ENCODE results near the gene CUX1. TPM values are rescaled to one million over a fixed set of nuclear protein-coding genes. Genes with fewer than 3 reads are reported as not detected.

Gene CUX1
- total and polyA plus RNA-seq, 4 donors, result 40.5 to 138 (median 69.1) TPM

DNA sequence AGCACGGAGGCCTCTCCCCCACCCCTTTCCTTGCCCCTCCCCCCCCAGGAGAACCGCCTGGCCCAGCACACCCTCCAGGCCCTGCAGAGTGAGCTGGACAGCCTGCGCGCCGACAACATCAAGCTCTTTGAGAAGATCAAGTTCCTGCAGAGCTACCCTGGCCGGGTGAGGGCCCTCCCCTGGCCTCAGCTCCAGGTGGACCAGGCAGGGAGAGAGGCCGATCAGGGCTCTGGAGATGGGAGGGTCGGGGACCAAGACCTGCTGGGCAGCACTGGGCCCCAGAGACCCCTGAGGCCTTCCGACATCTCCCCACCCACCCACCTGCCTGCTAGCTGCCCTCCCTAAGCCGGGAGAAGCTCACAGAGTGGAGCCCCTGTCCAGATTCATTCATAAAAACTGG, 460.5 kb downstream of the CUX1 start:
- Histone ChIP-seq H3K27ac (ENCODE audit: low read depth in 1 of 2, low read length in 1 of 2) (no peak overlapping the region), H3K9me3 (ENCODE audit: control insufficient read depth in 4 of 4, insufficient read depth in 3 of 4, low read length in 3 of 4) (no peaks in the 10 kb centered on the region), H3K36me3 (ENCODE audit: control insufficient read depth in 4 of 4, insufficient read depth in 4 of 4, low read length in 4 of 4) (peaks cover 0 to 4% (median 0%) of the 10 kb centered on the region in 4 donors), H3K9ac (ENCODE audit: insufficient read depth in 1 of 2, low read length in 2 of 2) (no peak overlapping the region), H3K4me3 (no peak overlapping the region), H3K27me3 (ENCODE audit: control insufficient read depth in 3 of 3, insufficient read depth in 3 of 3, low read length in 2 of 3) (no peaks in the 10 kb centered on the region), H3K4me1 (ENCODE audit: control insufficient read depth in 5 of 5, insufficient read depth in 5 of 5, low read length in 5 of 5) (peaks cover 0 to 7% (median 0%) of the 10 kb centered on the region in 5 donors)
- ATAC-seq (ENCODE audit: insufficient read depth, low FRiP score) (no peak), DNase-seq (no peak)
- WGBS, 2 donors, result 88 to 92% methylated on average over 9 to 10 of the region's 10 CpGs
- TF ChIP-seq, protein P1, sequence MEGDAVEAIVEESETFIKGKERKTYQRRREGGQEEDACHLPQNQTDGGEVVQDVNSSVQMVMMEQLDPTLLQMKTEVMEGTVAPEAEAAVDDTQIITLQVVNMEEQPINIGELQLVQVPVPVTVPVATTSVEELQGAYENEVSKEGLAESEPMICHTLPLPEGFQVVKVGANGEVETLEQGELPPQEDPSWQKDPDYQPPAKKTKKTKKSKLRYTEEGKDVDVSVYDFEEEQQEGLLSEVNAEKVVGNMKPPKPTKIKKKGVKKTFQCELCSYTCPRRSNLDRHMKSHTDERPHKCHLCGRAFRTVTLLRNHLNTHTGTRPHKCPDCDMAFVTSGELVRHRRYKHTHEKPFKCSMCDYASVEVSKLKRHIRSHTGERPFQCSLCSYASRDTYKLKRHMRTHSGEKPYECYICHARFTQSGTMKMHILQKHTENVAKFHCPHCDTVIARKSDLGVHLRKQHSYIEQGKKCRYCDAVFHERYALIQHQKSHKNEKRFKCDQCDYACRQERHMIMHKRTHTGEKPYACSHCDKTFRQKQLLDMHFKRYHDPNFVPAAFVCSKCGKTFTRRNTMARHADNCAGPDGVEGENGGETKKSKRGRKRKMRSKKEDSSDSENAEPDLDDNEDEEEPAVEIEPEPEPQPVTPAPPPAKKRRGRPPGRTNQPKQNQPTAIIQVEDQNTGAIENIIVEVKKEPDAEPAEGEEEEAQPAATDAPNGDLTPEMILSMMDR (IDR thresholded peaks at IDR 0.05; ENCODE audit: control extremely low read depth, extremely low read depth), result no peak

DNA sequence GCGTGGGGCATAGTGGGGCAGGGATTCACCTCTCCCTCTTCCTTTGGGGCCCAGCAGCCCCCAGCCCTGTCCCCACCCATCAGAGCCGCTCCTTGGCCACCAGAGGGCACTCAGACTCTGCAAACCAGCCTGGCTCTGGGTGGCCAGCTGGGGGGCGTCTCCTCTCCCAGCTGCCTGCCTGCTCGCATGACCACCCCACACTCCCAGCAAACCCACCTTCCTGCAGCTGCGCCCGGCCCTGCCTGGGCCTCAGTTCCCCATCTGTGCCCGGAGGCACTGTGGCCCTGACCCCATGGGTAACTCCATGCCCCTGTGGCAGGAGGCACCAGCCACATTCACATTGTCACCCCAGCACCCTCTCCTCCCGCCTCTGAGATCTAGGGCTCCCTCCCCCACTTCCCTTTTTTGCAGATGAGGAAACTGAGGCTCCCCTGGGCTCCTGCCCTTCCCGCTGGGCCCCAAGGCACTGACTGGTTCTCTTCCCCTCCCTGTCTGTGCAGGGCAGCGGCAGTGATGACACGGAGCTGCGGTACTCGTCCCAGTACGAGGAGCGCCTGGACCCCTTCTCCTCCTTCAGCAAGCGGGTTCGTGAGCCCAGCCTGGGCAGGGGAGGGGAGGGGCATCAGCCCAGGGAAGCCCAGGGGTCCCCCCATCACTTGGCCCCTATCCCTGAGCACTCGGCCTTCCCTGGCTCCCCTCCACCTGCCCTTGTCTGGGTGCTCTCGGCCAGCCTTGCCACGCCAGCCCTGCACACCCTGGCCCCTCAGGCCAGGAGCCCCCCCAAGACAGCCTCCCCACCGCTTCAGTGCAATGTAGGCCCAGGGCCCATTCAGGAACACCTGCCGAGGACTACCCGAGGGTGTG, 462.3 kb downstream of the CUX1 start:
- ATAC-seq (ENCODE audit: insufficient read depth, low FRiP score), result peak; percentile 74
- Histone ChIP-seq H3K36me3 (ENCODE audit: control insufficient read depth in 4 of 4, insufficient read depth in 4 of 4, low read length in 4 of 4) (no peaks in the 10 kb centered on the region), H3K4me1 (ENCODE audit: control insufficient read depth in 5 of 5, insufficient read depth in 5 of 5, low read length in 5 of 5) (peaks cover 0 to 10% (median 0%) of the 10 kb centered on the region in 5 donors), H3K4me3 (no peak overlapping the region), H3K9me3 (ENCODE audit: control insufficient read depth in 4 of 4, insufficient read depth in 3 of 4, low read length in 3 of 4) (no peaks in the 10 kb centered on the region), H3K9ac (ENCODE audit: insufficient read depth in 1 of 2, low read length in 2 of 2) (no peak overlapping the region), H3K27ac (ENCODE audit: low read depth in 1 of 2, low read length in 1 of 2) (no peak overlapping the region), H3K27me3 (ENCODE audit: control insufficient read depth in 3 of 3, insufficient read depth in 3 of 3, low read length in 2 of 3) (no peaks in the 10 kb centered on the region)
- peak; percentile 80 to 85 (median 83) for DNase-seq
- WGBS, 2 donors, result 52 to 57% methylated on average over 20 to 23 of the region's 23 CpGs
- TF ChIP-seq, protein P1 (IDR thresholded peaks at IDR 0.05; ENCODE audit: control extremely low read depth, extremely low read depth), result peak; percentile 69

DNA sequence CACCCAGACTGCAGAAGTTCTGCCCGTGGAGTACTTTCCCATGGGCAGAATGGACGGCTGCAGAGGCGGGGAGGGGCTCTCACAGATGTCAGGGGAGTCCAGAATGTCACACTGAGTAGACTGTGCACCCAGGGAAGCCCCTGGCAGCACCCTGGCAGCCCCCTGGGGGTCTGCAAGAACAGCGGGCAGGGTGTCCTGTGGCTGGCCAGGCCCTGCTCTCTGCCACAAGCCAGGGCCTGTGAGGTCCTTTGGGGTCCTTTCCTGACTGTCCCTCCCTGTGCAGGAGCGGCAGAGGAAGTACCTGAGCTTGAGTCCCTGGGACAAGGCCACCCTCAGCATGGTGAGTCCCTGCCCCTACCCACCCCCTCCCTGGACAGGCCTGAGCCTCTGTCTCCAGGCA, 463.1 kb downstream of the CUX1 start:
- no peak for DNase-seq
- 86 to 95% methylated on average over 5 of the region's 5 CpGs for WGBS, 2 donors
- Histone ChIP-seq H3K9ac (ENCODE audit: insufficient read depth in 1 of 2, low read length in 2 of 2) (no peak overlapping the region), H3K4me3 (no peak overlapping the region), H3K36me3 (ENCODE audit: control insufficient read depth in 4 of 4, insufficient read depth in 4 of 4, low read length in 4 of 4) (no peaks in the 10 kb centered on the region), H3K9me3 (ENCODE audit: control insufficient read depth in 4 of 4, insufficient read depth in 3 of 4, low read length in 3 of 4) (no peaks in the 10 kb centered on the region), H3K4me1 (ENCODE audit: control insufficient read depth in 5 of 5, insufficient read depth in 5 of 5, low read length in 5 of 5) (peaks cover 0 to 17% (median 3%) of the 10 kb centered on the region in 5 donors), H3K27me3 (ENCODE audit: control insufficient read depth in 3 of 3, insufficient read depth in 3 of 3, low read length in 2 of 3) (no peaks in the 10 kb centered on the region), H3K27ac (ENCODE audit: low read depth in 1 of 2, low read length in 1 of 2) (no peak overlapping the region)
- TF ChIP-seq, protein P1 (IDR thresholded peaks at IDR 0.05; ENCODE audit: control extremely low read depth, extremely low read depth), result no peak
- ATAC-seq (ENCODE audit: insufficient read depth, low FRiP score), result no peak
